Measurements from ENCODE around the gene C11orf91. TPM values are rescaled to one million over a fixed set of nuclear protein-coding genes. Genes with fewer than 3 reads are reported as not detected.

C11orf91 gene
- total RNA-seq, 1 donor from 2014 or later, result 0.66 TPM

- intact Hi-C loops (cut with micrococcal nuclease), result no loop called here
These were observed 46.0 kb downstream of the C11orf91 start for GRCh38 chr11:33654594-33654993.

- intact Hi-C loops (cut with micrococcal nuclease), result no loop called here
These were observed 47.7 kb downstream of the C11orf91 start for GRCh38 chr11:33652930-33653329.

GRCh38 chr11:33652431-33652830 lies 48.2 kb downstream of the C11orf91 start:
- intact Hi-C loops (cut with micrococcal nuclease), result no loop called here

- intact Hi-C loops (cut with micrococcal nuclease), result no loop called here
These were observed 48.6 kb downstream of the C11orf91 start for GRCh38 chr11:33651990-33652389.

- intact Hi-C loops (cut with micrococcal nuclease), result no loop called here
These were observed 49.1 kb downstream of the C11orf91 start for GRCh38 chr11:33651555-33651954.

- intact Hi-C loops (cut with micrococcal nuclease), result no loop called here
These were observed 50.7 kb downstream of the C11orf91 start for GRCh38 chr11:33649944-33650343.

Other genes with a start within 250 kb of the C11orf91 start
- 200 and 213 TPM in 2 replicates for gene CD59, start 35.6 kb upstream of the C11orf91 start, total RNA-seq
- gene FBXO3, start 73.7 kb upstream of the C11orf91 start, total RNA-seq, result 22.9 and 26.6 TPM in 2 replicates
- 0.12 TPM in 1 of 2 replicates, not detected in the other for gene LMO2, start 191.2 kb upstream of the C11orf91 start, total RNA-seq